Activated naive CD4-positive, alpha-beta T cell treated with anti-CD3 and anti-CD28 coated beads, Interleukin-2, amount 10 ng/mL, durations not matched to agents 7 days and 5 days (primary cell): ENCODE results near the gene HOXC11.
A peak's percentile ranks its signal among the peaks of the same experiment; 100 is the strongest.

Experiments
- CTCF ChIA-PET: fragments of 350-600 bp; sonication (Branson Sonifier 250); formaldehyde crosslinking; loops from one replicate; lab custom pipeline; 2021; ENCODE audit warnings: antibody characterized with exemption; lab: Charles Lee
- DNase-seq: peaks from one replicate; pipeline ENCODE4 v3.0.0-alpha.2; 2020
- H3K27ac Mint-ChIP-seq: one replicate; pipeline ENCODE4 v1.8.0; 2021; ENCODE audit warnings: mild to moderate bottlenecking, moderate library complexity, mixed read lengths
- H3K27me3 Mint-ChIP-seq: one replicate; pipeline ENCODE4 v1.8.0; 2021; ENCODE audit warnings: mild to moderate bottlenecking, mixed read lengths
- H3K36me3 Mint-ChIP-seq: one replicate; pipeline ENCODE4 v1.8.0; 2021; ENCODE audit warnings: mixed read lengths
- H3K4me1 Mint-ChIP-seq: one replicate; pipeline ENCODE4 v1.8.0; 2021; ENCODE audit warnings: mixed read lengths
- H3K4me3 Mint-ChIP-seq: one replicate; pipeline ENCODE4 v1.8.0; 2021; ENCODE audit warnings: mild to moderate bottlenecking, moderate library complexity, mixed read lengths
- H3K9me3 Mint-ChIP-seq: one replicate; pipeline ENCODE4 v1.8.0; 2021; ENCODE audit warnings: mixed read lengths

Gene HOXC11

DNA sequence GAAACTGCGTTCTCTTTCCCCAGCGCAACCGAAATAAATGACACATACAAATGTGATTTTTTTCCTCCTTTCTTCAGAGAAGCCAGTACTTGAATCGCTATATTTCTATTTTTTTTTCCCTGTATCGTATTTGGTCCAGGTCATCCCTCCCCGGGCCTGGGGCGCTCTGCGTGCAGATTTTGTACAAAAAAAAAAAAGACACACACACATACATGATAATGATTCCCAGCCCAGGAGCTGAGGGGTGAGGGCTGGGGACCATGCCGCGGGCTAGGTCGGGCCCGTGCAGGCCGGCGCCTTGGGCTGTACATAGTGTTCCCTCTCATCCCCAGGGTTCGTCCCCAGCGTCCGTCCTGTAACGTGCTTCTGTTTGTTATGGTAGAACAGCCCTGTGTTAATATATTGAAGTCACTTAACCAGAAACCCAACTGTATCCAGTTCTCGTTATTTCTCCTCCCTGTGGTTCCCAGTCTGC, 30.0 kb downstream of the HOXC11 start:
- no peak for DNase-seq
- Mint-ChIP-seq H3K4me1 (peaks cover 14% of the 10 kb centered on the region), H3K27ac (no peak overlapping the region), H3K27me3 (peaks cover 100% of the 10 kb centered on the region), H3K9me3 (no peaks in the 10 kb centered on the region), H3K4me3 (no peak overlapping the region), H3K36me3 (peaks cover 3% of the 10 kb centered on the region)
- CTCF ChIA-PET: interaction anchor here (0.8 kb wide), 1 partner anchor 15 kb away, joined by 3 read pairs; no protein-coding TSS in a partner anchor

DNA sequence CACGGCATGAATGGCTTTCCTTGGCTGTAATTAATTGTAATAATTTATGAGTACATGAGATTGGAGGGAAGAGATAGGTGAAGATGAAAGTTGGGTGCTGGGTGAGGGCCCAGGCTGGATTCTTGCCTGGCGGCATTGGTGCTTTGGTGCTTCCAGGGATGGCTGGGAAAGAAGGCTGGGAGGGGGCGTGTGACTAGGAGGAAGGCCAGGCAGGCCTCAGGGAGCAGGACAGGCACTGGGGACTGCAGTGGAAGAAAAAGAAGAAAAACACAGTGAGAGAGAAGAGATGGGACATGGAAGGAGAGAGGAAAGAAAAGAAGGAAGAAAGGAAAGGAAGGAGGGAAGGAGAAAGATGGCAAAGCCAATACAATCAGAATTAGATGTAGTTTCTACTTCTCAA, 30.7 kb downstream of the HOXC11 start:
- H3K27ac Mint-ChIP-seq: no peak overlapping the region
- H3K9me3 Mint-ChIP-seq: no peaks in the 10 kb centered on the region
- H3K4me3 Mint-ChIP-seq: no peak overlapping the region
- peaks cover 100% of the 10 kb centered on the region for H3K27me3 Mint-ChIP-seq
- DNase-seq: no peak
- peaks cover 3% of the 10 kb centered on the region for H3K36me3 Mint-ChIP-seq
- H3K4me1 Mint-ChIP-seq: peaks cover 14% of the 10 kb centered on the region
- CTCF ChIA-PET: interaction anchor here (0.6 to 2.9 kb wide), 9 partner anchors 14 to 213 kb away, joined by 3 to 10 read pairs (median 3); no protein-coding TSS in a partner anchor

- Mint-ChIP-seq H3K4me1 (peaks cover 17% of the 10 kb centered on the region), H3K27ac (peak overlapping the region; percentile 62), H3K9me3 (no peaks in the 10 kb centered on the region), H3K36me3 (peaks cover 3% of the 10 kb centered on the region), H3K27me3 (peaks cover 100% of the 10 kb centered on the region), H3K4me3 (no peak overlapping the region)
- CTCF ChIA-PET: interaction anchor here (0.6 to 5.4 kb wide), 12 partner anchors 9 to 212 kb away, joined by 3 to 67 read pairs (median 4); partner anchors contain the start of gene HOXC5
- no peak for DNase-seq
Observed at GRCh38 chr12:54004063-54004840, 31.3 kb downstream of the HOXC11 start.

- CTCF ChIA-PET: interaction anchor here (0.8 to 5.4 kb wide), 15 partner anchors 9 to 213 kb away, joined by 3 to 67 read pairs (median 4); partner anchors contain the start of gene HOXC5
- DNase-seq: no peak
- H3K4me3 Mint-ChIP-seq: no peak overlapping the region
- H3K27ac Mint-ChIP-seq: no peak overlapping the region
- peaks cover 19% of the 10 kb centered on the region for H3K4me1 Mint-ChIP-seq
- H3K9me3 Mint-ChIP-seq: no peaks in the 10 kb centered on the region
- H3K27me3 Mint-ChIP-seq: peaks cover 100% of the 10 kb centered on the region
- H3K36me3 Mint-ChIP-seq: peaks cover 3% of the 10 kb centered on the region
Observed at GRCh38 chr12:54004841-54005530, 32.1 kb downstream of the HOXC11 start.

DNA sequence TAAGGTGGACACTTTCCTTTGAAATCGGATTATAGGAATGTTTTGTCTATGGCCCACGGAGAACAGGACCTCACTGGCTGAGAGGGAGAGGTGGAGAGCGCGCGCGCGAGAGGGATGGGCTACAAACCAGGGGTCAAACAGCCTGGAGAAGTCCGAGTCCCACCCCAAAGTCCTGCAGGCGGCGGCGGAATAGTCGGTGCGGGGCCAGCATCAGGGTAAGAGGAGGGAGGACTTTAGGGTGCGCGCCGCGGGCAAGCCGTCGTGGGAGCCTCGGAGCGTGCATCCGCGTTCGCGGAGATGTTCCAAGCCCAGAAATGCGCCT, 32.6 kb downstream of the HOXC11 start:
- Mint-ChIP-seq H3K9me3 (no peaks in the 10 kb centered on the region), H3K27ac (no peak overlapping the region), H3K27me3 (peaks cover 100% of the 10 kb centered on the region), H3K4me3 (no peak overlapping the region), H3K36me3 (peaks cover 3% of the 10 kb centered on the region), H3K4me1 (peaks cover 19% of the 10 kb centered on the region)
- no peak for DNase-seq
- CTCF ChIA-PET: interaction anchor here (0.7 to 5.4 kb wide), 17 partner anchors 8 to 213 kb away, joined by 3 to 67 read pairs (median 4); partner anchors contain the start of genes HOXC5 and SMUG1

DNA sequence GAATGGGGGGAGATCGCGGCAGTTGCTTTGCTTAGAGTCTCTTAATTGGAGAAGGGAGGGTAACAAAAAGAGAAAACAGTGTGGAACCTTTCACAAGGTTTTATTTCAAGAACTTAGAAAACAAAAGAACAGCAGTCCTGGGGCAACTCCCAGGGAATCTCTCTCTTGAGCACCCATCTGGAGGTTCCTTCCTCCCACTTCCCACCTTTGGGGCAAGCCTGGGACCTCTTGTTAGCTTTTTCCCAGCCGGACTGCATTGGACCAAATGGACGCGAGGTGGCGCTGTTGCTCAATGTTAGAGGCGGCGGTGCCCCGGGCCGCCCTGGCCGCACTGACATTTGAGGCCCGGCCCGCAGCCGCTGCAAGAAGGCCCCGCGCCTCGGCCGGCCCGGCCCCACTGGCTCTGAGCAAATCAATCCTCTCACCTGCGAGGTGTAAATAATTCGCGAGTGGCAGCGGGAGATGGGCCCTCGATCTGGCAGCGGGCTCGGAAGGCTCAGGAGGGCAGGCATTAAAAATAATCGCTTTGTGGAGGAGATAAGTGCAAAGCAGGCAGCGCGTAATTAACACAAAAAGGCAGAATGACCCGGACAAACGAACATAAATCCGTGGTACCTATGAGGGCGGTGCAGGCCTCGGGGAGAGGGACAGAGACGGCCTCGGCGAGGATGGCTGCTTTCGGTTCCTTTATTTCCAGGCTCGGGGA, 33.1 kb downstream of the HOXC11 start:
- H3K27me3 Mint-ChIP-seq: peaks cover 100% of the 10 kb centered on the region
- peaks cover 19% of the 10 kb centered on the region for H3K4me1 Mint-ChIP-seq
- peak; percentile 87 for DNase-seq
- peaks cover 3% of the 10 kb centered on the region for H3K36me3 Mint-ChIP-seq
- no peak overlapping the region for H3K27ac Mint-ChIP-seq
- H3K4me3 Mint-ChIP-seq: peak overlapping the region; percentile 67
- CTCF ChIA-PET: interaction anchor here (0.7 to 5.4 kb wide), 20 partner anchors 9 to 212 kb away, joined by 3 to 67 read pairs (median 4); partner anchors contain the start of genes HOXC5 and SMUG1
- no peaks in the 10 kb centered on the region for H3K9me3 Mint-ChIP-seq

- Mint-ChIP-seq H3K27ac (no peak overlapping the region), H3K27me3 (peaks cover 100% of the 10 kb centered on the region), H3K36me3 (peaks cover 3% of the 10 kb centered on the region), H3K9me3 (no peaks in the 10 kb centered on the region), H3K4me3 (peak overlapping the region; percentile 67), H3K4me1 (peaks cover 22% of the 10 kb centered on the region)
- CTCF ChIA-PET: interaction anchor here (0.6 to 5.4 kb wide), 13 partner anchors 10 to 208 kb away, joined by 3 to 67 read pairs (median 8); partner anchors contain the start of genes HOXC5 and SMUG1
- no peak for DNase-seq
Observed at GRCh38 chr12:54006559-54007220, 33.8 kb downstream of the HOXC11 start.

GRCh38 chr12:54007538-54008259, 34.8 kb downstream of the HOXC11 start:
- no peak for DNase-seq
- H3K9me3 Mint-ChIP-seq: no peaks in the 10 kb centered on the region
- peaks cover 20% of the 10 kb centered on the region for H3K4me1 Mint-ChIP-seq
- peaks cover 100% of the 10 kb centered on the region for H3K27me3 Mint-ChIP-seq
- CTCF ChIA-PET: interaction anchor here (0.9 to 5.4 kb wide), 10 partner anchors 9 to 207 kb away, joined by 3 to 67 read pairs (median 8); partner anchors contain the start of genes HOXC5 and SMUG1
- peaks cover 3% of the 10 kb centered on the region for H3K36me3 Mint-ChIP-seq
- no peak overlapping the region for H3K4me3 Mint-ChIP-seq
- no peak overlapping the region for H3K27ac Mint-ChIP-seq

- no peaks in the 10 kb centered on the region for H3K9me3 Mint-ChIP-seq
- H3K27ac Mint-ChIP-seq: no peak overlapping the region
- no peak overlapping the region for H3K4me3 Mint-ChIP-seq
- peaks cover 3% of the 10 kb centered on the region for H3K36me3 Mint-ChIP-seq
- DNase-seq: no peak
- peaks cover 100% of the 10 kb centered on the region for H3K27me3 Mint-ChIP-seq
- H3K4me1 Mint-ChIP-seq: peaks cover 20% of the 10 kb centered on the region
- CTCF ChIA-PET: interaction anchor here (0.9 to 5.4 kb wide), 13 partner anchors 9 to 208 kb away, joined by 3 to 67 read pairs (median 7); partner anchors contain the start of genes HOXC5 and SMUG1
Observed at GRCh38 chr12:54008260-54008552, 35.3 kb downstream of the HOXC11 start.

DNA sequence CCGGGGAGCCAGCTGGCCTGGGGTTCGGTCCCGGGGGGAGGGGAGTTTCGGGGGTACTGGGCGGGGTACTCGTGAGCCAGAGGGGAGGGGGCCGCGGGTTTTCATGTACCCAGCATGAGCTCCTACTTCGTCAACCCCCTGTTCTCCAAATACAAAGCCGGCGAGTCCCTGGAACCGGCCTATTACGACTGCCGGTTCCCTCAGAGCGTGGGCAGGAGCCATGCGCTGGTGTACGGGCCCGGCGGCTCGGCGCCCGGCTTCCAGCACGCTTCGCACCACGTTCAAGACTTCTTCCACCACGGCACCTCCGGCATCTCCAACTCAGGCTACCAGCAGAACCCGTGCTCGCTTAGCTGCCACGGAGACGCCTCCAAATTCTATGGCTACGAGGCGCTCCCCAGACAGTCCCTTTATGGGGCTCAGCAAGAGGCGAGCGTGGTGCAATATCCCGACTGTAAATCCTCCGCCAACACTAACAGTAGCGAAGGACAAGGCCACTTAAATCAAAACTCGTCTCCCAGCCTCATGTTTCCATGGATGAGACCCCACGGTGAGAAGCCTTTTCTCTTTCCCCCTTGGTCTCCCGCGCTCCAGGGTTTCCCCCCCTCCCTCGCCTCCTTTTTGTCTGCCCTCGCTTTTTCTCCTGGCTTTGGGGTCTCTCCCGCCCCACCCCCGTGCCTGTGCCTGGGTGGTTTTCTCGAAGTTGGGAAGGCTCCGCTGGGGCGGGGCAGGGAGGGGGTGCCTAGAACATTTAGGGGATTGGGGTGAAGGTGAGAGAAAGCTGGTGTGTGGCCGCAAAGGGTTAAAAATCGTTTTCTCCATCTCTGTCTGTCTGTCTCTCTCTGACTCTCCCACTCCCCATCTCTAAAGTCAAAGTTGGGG, 36.5 kb downstream of the HOXC11 start:
- no peaks in the 10 kb centered on the region for H3K9me3 Mint-ChIP-seq
- DNase-seq: no peak
- peaks cover 3% of the 10 kb centered on the region for H3K36me3 Mint-ChIP-seq
- H3K4me3 Mint-ChIP-seq: no peak overlapping the region
- H3K27me3 Mint-ChIP-seq: peaks cover 100% of the 10 kb centered on the region
- H3K27ac Mint-ChIP-seq: peak overlapping the region; percentile 52
- H3K4me1 Mint-ChIP-seq: peaks cover 20% of the 10 kb centered on the region
- CTCF ChIA-PET: interaction anchor here (0.7 to 5.4 kb wide), 8 partner anchors 12 to 206 kb away, joined by 3 to 67 read pairs (median 6); partner anchors contain the start of gene HOXC5

- Mint-ChIP-seq H3K4me3 (no peak overlapping the region), H3K27me3 (peaks cover 100% of the 10 kb centered on the region), H3K36me3 (peaks cover 3% of the 10 kb centered on the region)
Observed at GRCh38 chr12:54010053-54010971, 37.4 kb downstream of the HOXC11 start.

More at GRCh38 chr12:54010053-54010971, 37.4 kb downstream of the HOXC11 start:
- Mint-ChIP-seq H3K4me1 (peaks cover 27% of the 10 kb centered on the region), H3K27ac (peak overlapping the region; percentile 52), H3K9me3 (no peaks in the 10 kb centered on the region)
- CTCF ChIA-PET: interaction anchor here (1.2 to 5.4 kb wide), 2 partner anchors 190 to 191 kb away, joined by 5 to 67 read pairs; no protein-coding TSS in a partner anchor
- no peak for DNase-seq
